Suprapubic skin (tissue), 3 donors: ENCODE measurements around the gene FOS.

Experiments
- EP300 ChIP-seq: sonication (generic); formaldehyde crosslinking; IDR thresholded peaks from one replicate; pipeline ENCODE4 v1.6.1; 2017; ENCODE audit warnings: antibody characterized with exemption
- TF ChIP-seq, protein P1 (sequence below), 2 donors: fragments of 200-600 bp in 1 of 2; fragments of 450-650 bp in 1 of 2; sonication (generic) in 1 of 2; IDR thresholded peaks; one replicate each; pipeline ENCODE4 v1.5.1; 2016 to 2019; ENCODE audit warnings: antibody characterized with exemption in 2 of 2, mild to moderate bottlenecking in 1 of 2, moderate library complexity in 1 of 2

GRCh38 chr14:75306927-75307699 lies 28.5 kb downstream of the FOS start:
- TF ChIP-seq, protein P1, sequence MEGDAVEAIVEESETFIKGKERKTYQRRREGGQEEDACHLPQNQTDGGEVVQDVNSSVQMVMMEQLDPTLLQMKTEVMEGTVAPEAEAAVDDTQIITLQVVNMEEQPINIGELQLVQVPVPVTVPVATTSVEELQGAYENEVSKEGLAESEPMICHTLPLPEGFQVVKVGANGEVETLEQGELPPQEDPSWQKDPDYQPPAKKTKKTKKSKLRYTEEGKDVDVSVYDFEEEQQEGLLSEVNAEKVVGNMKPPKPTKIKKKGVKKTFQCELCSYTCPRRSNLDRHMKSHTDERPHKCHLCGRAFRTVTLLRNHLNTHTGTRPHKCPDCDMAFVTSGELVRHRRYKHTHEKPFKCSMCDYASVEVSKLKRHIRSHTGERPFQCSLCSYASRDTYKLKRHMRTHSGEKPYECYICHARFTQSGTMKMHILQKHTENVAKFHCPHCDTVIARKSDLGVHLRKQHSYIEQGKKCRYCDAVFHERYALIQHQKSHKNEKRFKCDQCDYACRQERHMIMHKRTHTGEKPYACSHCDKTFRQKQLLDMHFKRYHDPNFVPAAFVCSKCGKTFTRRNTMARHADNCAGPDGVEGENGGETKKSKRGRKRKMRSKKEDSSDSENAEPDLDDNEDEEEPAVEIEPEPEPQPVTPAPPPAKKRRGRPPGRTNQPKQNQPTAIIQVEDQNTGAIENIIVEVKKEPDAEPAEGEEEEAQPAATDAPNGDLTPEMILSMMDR (IDR thresholded peaks at IDR 0.05) = peak; percentile 8 to 16
- no peak for TF ChIP-seq EP300
